ENCODE measurements around the gene IL2RA.

IL2RA gene

DNA sequence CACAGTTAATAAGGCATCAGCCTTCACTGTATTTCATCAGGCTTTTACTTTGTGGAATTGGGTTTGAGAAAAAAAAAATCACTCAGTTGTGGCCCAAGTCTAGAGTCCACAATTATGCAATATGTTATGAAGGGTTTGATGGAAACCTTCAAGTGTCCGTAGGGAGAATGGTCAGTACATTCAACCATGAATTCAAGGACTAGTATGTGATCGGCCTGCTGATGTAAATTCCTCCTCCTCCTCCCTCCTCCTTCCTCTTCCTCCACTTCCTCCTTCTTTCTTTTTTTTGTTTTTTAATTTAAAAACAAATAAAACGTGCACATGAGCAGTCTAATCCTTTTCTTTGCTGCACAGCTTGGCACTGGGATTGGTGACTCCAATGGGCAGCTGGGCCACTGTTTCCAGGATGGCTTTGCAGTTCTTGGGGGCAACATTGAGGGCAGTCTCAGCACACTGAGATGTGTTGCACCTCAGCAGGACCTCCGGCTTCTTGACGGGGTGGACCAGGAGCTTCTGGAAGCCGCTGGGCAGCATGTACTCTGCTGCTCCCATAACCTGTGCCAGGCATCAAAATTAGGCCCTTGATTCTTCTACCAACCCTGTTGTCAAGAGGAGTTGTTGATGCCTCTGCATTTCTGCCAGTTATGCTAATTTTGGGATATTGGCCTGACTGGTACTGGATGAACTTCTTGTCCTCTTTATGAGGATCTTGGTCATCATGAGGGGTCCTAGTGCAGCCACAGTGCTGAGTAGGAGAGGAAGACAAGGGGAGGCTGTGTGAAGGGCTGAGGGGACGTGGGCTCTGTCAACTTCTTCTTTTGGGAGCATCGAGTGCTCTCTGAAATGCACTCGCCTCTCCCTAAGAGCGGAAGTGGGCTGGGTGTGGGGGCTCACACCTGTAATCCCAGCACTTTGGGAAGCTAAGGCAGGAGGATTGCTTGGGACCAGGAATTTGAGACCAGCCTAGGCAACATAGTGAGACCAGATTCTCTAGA, 9.3 kb upstream of the IL2RA start:
- no peak for DNase-seq (ENCODE audit: low read depth)
- TF ChIP-seq, protein P1, sequence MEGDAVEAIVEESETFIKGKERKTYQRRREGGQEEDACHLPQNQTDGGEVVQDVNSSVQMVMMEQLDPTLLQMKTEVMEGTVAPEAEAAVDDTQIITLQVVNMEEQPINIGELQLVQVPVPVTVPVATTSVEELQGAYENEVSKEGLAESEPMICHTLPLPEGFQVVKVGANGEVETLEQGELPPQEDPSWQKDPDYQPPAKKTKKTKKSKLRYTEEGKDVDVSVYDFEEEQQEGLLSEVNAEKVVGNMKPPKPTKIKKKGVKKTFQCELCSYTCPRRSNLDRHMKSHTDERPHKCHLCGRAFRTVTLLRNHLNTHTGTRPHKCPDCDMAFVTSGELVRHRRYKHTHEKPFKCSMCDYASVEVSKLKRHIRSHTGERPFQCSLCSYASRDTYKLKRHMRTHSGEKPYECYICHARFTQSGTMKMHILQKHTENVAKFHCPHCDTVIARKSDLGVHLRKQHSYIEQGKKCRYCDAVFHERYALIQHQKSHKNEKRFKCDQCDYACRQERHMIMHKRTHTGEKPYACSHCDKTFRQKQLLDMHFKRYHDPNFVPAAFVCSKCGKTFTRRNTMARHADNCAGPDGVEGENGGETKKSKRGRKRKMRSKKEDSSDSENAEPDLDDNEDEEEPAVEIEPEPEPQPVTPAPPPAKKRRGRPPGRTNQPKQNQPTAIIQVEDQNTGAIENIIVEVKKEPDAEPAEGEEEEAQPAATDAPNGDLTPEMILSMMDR (conservative IDR thresholded peaks at IDR 0.05; ENCODE audit: low read depth, low read length), result no peak
- no peak overlapping the region for H3K4me3 ChIP-seq (ENCODE audit: low read depth, low read length)

GRCh38 chr10:6070660-6071059, 8.5 kb upstream of the IL2RA start:
- DNase-seq (ENCODE audit: low read depth), result no peak
- no peak overlapping the region for H3K4me3 ChIP-seq (ENCODE audit: low read depth, low read length)
- TF ChIP-seq, protein P1 (conservative IDR thresholded peaks at IDR 0.05; ENCODE audit: low read depth, low read length), result no peak

GRCh38 chr10:6069081-6069931, 7.1 kb upstream of the IL2RA start:
- DNase-seq (ENCODE audit: low read depth), result no peak
- no peak overlapping the region for H3K4me3 ChIP-seq (ENCODE audit: low read depth, low read length)

DNA sequence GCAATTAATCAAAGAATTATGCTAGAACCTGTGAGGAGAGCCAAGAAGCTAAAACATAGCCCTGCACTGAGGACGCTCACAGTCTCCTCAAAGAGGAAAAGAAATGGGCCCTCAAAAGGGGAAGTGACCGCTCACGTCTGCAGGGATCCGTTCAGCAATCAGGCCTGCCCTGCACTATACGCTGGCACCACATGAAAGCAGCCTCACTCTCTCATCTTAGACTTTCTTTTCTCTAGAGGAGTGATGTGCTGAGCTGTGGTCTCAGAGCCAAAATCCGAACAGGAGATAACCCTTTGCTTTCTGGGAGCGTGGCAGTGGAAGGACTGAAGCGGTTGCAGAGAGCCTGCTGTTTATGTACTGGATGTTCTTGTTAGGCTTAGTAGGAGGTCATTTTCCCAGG, 6.3 kb upstream of the IL2RA start:
- DNase-seq (ENCODE audit: low read depth), result no peak
- TF ChIP-seq, protein P1 (conservative IDR thresholded peaks at IDR 0.05; ENCODE audit: low read depth, low read length), result no peak
- no peak overlapping the region for H3K4me3 ChIP-seq (ENCODE audit: low read depth, low read length)

More at GRCh38 chr10:6069081-6069931, 7.1 kb upstream of the IL2RA start:
- TF ChIP-seq, protein P1 (conservative IDR thresholded peaks at IDR 0.05; ENCODE audit: low read depth, low read length), result no peak

GRCh38 chr10:6068006-6068405, 5.8 kb upstream of the IL2RA start:
- TF ChIP-seq, protein P1 (conservative IDR thresholded peaks at IDR 0.05; ENCODE audit: low read depth, low read length), result no peak
- H3K4me3 ChIP-seq (ENCODE audit: low read depth, low read length), result no peak overlapping the region
- no peak for DNase-seq (ENCODE audit: low read depth)

DNA sequence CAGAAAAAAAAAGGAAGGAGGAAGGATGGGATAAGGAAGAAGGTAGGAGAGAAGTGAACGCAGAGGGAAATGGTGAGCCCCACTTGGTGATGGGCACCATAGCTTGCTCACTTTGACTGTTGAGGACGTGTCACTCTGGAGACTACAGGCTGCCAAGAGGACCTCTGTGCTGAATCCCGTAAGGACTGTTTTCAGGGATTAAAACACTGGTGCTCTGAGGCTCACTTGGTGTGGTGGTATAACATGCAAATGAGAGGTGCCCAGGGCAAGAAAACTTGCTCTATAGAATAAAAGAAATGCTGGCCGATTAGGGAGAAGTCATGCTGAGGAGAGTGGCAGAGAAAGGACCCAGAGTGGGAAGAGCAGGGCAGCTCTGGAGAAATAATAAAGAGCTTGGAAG, 5.3 kb upstream of the IL2RA start:
- TF ChIP-seq, protein P1 (conservative IDR thresholded peaks at IDR 0.05; ENCODE audit: low read depth, low read length), result no peak
- no peak overlapping the region for H3K4me3 ChIP-seq (ENCODE audit: low read depth, low read length)
- no peak for DNase-seq (ENCODE audit: low read depth)

Data from choroid plexus epithelial cell (primary cell).